HepG2 (cell line): ENCODE measurements around the gene PIEZO1. TPM values are rescaled to one million over a fixed set of nuclear protein-coding genes. Genes with fewer than 3 reads are reported as not detected.

Experiments
- GLI4 ChIP-seq: sonication (generic); formaldehyde crosslinking; IDR thresholded peaks from 2 replicates; pipeline ENCODE4 v1.5.1; 2020; ENCODE audit warnings: missing genetic modification reagents, mild to moderate bottlenecking, moderate library complexity, borderline replicate concordance
- HMG20A ChIP-seq: IDR thresholded peaks from 2 replicates; pipeline ENCODE4 v1.6.1; 2016; ENCODE audit warnings: borderline replicate concordance
- HNRNPL ChIP-seq: fragments of 200-400 bp; formaldehyde crosslinking; IDR thresholded peaks from 2 replicates; pipeline ENCODE4 v1.6.1; 2017; ENCODE audit warnings: mild to moderate bottlenecking, low read depth, low read length
- JUNB ChIP-seq: sonication (generic); formaldehyde crosslinking; IDR thresholded peaks from 2 replicates; pipeline ENCODE4 v1.8.0; 2022; ENCODE audit warnings: missing genetic modification reagents, mild to moderate bottlenecking, borderline replicate concordance
- MTERF4 ChIP-seq: sonication (generic); formaldehyde crosslinking; IDR thresholded peaks from 2 replicates; pipeline ENCODE4 v1.8.0; 2023; ENCODE audit warnings: mild to moderate bottlenecking, missing genetic modification reagents
- POLR2G ChIP-seq: fragments of 200-400 bp; formaldehyde crosslinking; IDR thresholded peaks from 2 replicates; pipeline ENCODE4 v1.6.1; 2018; ENCODE audit warnings: mild to moderate bottlenecking, low read depth, low read length, moderate library complexity
- PREB ChIP-seq: sonication (generic); formaldehyde crosslinking; IDR thresholded peaks from 2 replicates; pipeline ENCODE4 v1.4.0; 2020; ENCODE audit warnings: missing genetic modification reagents
- SOX13 ChIP-seq, 3 experiments: fragments of 450-650 bp in 1 of 3; sonication (generic) in 1 of 3; formaldehyde crosslinking in 1 of 3; IDR thresholded peaks in 2 of 3; conservative IDR thresholded peaks in 1 of 3; 2 replicates each; pipeline versions ENCODE4 v1.5.0 to v1.6.1; 2016 to 2020; ENCODE audit warnings: antibody characterized with exemption in 1 of 3, mild to moderate bottlenecking in 1 of 3, missing compliant biosample characterization in 1 of 3, missing genetic modification reagents in 1 of 3, moderate library complexity in 1 of 3
- ZBTB21 ChIP-seq: sonication (generic); formaldehyde crosslinking; IDR thresholded peaks from 2 replicates; pipeline ENCODE4 v1.4.0; 2020; ENCODE audit warnings: missing genetic modification reagents
- ZBTB3 ChIP-seq: sonication (generic); formaldehyde crosslinking; IDR thresholded peaks from 2 replicates; pipeline ENCODE4 v1.4.0; 2020; ENCODE audit warnings: low read depth, mild to moderate bottlenecking, moderate library complexity, missing genetic modification reagents, borderline replicate concordance
- ZFP36L1 ChIP-seq: sonication (generic); formaldehyde crosslinking; IDR thresholded peaks from 2 replicates; pipeline ENCODE4 v1.8.0; 2022; ENCODE audit warnings: mild to moderate bottlenecking, missing genetic modification reagents, moderate library complexity
- ZHX2 ChIP-seq, 2 experiments: sonication (generic) in 1 of 2; formaldehyde crosslinking in 1 of 2; IDR thresholded peaks; 2 replicates each; pipeline versions ENCODE4 v1.6.1 to v1.9.0; 2014 to 2022; ENCODE audit warnings: antibody characterized with exemption in 1 of 2, borderline replicate concordance in 1 of 2, inconsistent platforms in 1 of 2, low read depth in 1 of 2, missing genetic modification reagents in 1 of 2
- ZKSCAN8 ChIP-seq: IDR thresholded peaks from 2 replicates; pipeline ENCODE4 v1.6.1; 2016; ENCODE audit warnings: borderline replicate concordance, missing genetic modification reagents, missing compliant biosample characterization
- ZNF281 ChIP-seq: sonication (generic); formaldehyde crosslinking; IDR thresholded peaks from 2 replicates; pipeline ENCODE4 v1.4.0; 2020; ENCODE audit warnings: missing genetic modification reagents, borderline replicate concordance
- ZNF547 ChIP-seq: sonication (generic); formaldehyde crosslinking; IDR thresholded peaks from 2 replicates; pipeline ENCODE4 v1.5.1; 2020; ENCODE audit warnings: mild to moderate bottlenecking, missing genetic modification reagents
- ZNF644 ChIP-seq: IDR thresholded peaks from 2 replicates; pipeline ENCODE4 v1.6.1; 2016; ENCODE audit warnings: low read depth
- ZNF674 ChIP-seq: sonication (generic); formaldehyde crosslinking; IDR thresholded peaks from 2 replicates; pipeline ENCODE4 v1.5.0; 2020; ENCODE audit warnings: low read depth, mild to moderate bottlenecking, missing genetic modification reagents
- ZNF724P ChIP-seq: sonication (generic); formaldehyde crosslinking; IDR thresholded peaks from 2 replicates; pipeline ENCODE4 v1.8.0; 2022; ENCODE audit warnings: missing genetic modification reagents, borderline replicate concordance
- polyA plus RNA-seq, 8 experiments: library from polyadenylated mRNA; depleted of rRNA in 3 of 8; stranded (reverse) in 7 of 8; unstranded in 1 of 8; fragments of >200 nt; fragmentation: Illumina TruSeq in 4 of 8; extraction: Trizol in 4 of 8; gene quantifications; 2 replicates each; pipeline versions ENCODE4 v1.2.1 to v1.2.3, GENCODE V29; 2011 to 2016; ENCODE audit warnings: low read depth in 4 of 8, missing spikeins in 1 of 8, mixed read lengths in 1 of 8; ENCODE audit not compliant: insufficient read depth in 1 of 8
- total RNA-seq, 5 experiments: library from RNA; depleted of rRNA; stranded (reverse); fragments of >200 nt; fragmentation: Illumina TruSeq; extraction: Trizol; gene quantifications; 2 replicates each; pipeline ENCODE4 v1.2.3, GENCODE V29; 2016; ENCODE audit warnings: low read depth in 1 of 5

The PIEZO1 gene
- total and polyA plus RNA-seq, 2 of the 13 experiments (the other 11 are each of a cell fraction or from before 2014, with no cell fraction given): 67.9 to 85.0 TPM

- TF ChIP-seq ZNF724P (CRISPR knock-in tag) (no peak), GLI4 (CRISPR knock-in tag) (no peak), ZHX2 (IDR thresholded peaks at IDR 0.05; ENCODE audit: low read depth) (no peak), ZHX2 (CRISPR knock-in tag; IDR thresholded peaks at IDR 0.05; ENCODE audit: borderline replicate concordance) (no peak), POLR2G (no peak), HNRNPL (peak; percentile 76; the same call in 1 of the 2 replicates), ZKSCAN8 (CRISPR knock-in tag) (no peak), ZNF644 (CRISPR knock-in tag) (no peak), ZNF674 (CRISPR knock-in tag) (no peak), HMG20A (CRISPR knock-in tag) (no peak), SOX13 (IDR thresholded peaks at IDR 0.05) (no peak), SOX13 (CRISPR knock-in tag; conservative IDR thresholded peaks at IDR 0.05 in 1 of 2, IDR thresholded peaks at IDR 0.05 in 1 of 2) (no peak), ZFP36L1 (CRISPR knock-in tag) (no peak), ZNF281 (CRISPR knock-in tag) (no peak), ZNF547 (CRISPR knock-in tag) (0 out of 2 replicates have a peak, but pooled peaks have one; percentile 1), ZBTB21 (CRISPR knock-in tag) (no peak), JUNB (CRISPR knock-in tag) (no peak), PREB (CRISPR knock-in tag) (no peak), ZBTB3 (CRISPR knock-in tag) (no peak), MTERF4 (CRISPR knock-in tag) (no peak)
Measured at GRCh38 chr16:88762258-88762870, 22.7 kb downstream of the PIEZO1 start (continued).
